SK-N-MC (cell line): ENCODE measurements around the gene MTARC2.

Source experiments
- EZH2 ChIP-seq: fragments of 200-600 bp; sonication (generic); IDR thresholded peaks from one replicate; pipeline ENCODE4 v1.6.1; 2017; ENCODE audit warnings: antibody characterized with exemption
- FOXP2 ChIP-seq: optimal IDR thresholded peaks from 2 replicates; pipeline ENCODE3; 2011; ENCODE audit warnings: mild to moderate bottlenecking, moderate library complexity; ENCODE audit not compliant: insufficient read depth; ENCODE audit errors: extremely low read length, control extremely low read depth

GRCh38 chr1:220800262-220800661 is 52.1 kb downstream of the MTARC2 start:
- TF ChIP-seq EZH2: no peak
- TF ChIP-seq FOXP2: no peak
